Omental fat pad (tissue), 4 donors: ENCODE results near the gene GPR176. TPM values are rescaled to one million over a fixed set of nuclear protein-coding genes. Genes with fewer than 3 reads are reported as not detected.

Experiments used
- ATAC-seq: fragments of 150-250 bp; one replicate; pipeline ENCODE4 v1.9.1; 2016; ENCODE audit warnings: mild to moderate bottlenecking, moderate library complexity; ENCODE audit not compliant: low FRiP score
- DNase-seq: peaks from one replicate; pipeline ENCODE4 v3.0.0-alpha.2; 2019; ENCODE audit warnings: low spot score
- total RNA-seq, 4 donors: library from RNA; depleted of rRNA; stranded (reverse); fragments of >200 nt; gene quantifications; one replicate each; pipeline ENCODE4 v1.1.0, GENCODE V29; 2016
- TF ChIP-seq, protein P1 (sequence below), 3 donors: fragments of 450-650 bp; IDR thresholded peaks; one replicate each; pipeline ENCODE4 v1.5.1; 2016 to 2017; ENCODE audit warnings: antibody characterized with exemption in 3 of 3, mild to moderate bottlenecking in 3 of 3, moderate library complexity in 2 of 3

The GPR176 gene
- total RNA-seq, 4 donors from 2014 or later = 5.6 to 23.9 (median 11.7) TPM

DNA sequence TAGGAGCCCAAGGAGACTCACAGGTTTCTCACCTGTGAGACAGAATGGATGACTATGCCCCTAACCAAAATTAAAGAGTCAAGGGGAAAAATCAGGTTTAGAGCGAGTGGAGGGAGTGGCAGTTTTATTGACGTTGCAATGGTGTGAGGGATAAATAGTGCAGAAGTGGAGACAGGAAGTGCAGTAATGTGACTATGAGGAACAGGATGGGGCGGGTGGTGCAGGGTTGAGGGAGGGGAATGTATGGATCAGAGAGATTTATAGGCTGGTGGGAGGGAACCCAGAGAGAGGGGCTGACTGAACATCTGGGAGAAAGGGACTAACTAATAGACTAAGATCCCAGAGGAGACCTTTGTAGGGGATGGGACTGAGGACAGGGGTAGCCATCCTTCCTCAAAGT is 40.3 kb upstream of the GPR176 start:
- TF ChIP-seq, protein P1, sequence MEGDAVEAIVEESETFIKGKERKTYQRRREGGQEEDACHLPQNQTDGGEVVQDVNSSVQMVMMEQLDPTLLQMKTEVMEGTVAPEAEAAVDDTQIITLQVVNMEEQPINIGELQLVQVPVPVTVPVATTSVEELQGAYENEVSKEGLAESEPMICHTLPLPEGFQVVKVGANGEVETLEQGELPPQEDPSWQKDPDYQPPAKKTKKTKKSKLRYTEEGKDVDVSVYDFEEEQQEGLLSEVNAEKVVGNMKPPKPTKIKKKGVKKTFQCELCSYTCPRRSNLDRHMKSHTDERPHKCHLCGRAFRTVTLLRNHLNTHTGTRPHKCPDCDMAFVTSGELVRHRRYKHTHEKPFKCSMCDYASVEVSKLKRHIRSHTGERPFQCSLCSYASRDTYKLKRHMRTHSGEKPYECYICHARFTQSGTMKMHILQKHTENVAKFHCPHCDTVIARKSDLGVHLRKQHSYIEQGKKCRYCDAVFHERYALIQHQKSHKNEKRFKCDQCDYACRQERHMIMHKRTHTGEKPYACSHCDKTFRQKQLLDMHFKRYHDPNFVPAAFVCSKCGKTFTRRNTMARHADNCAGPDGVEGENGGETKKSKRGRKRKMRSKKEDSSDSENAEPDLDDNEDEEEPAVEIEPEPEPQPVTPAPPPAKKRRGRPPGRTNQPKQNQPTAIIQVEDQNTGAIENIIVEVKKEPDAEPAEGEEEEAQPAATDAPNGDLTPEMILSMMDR (IDR thresholded peaks at IDR 0.05) = no peak
- no peak for DNase-seq
- ATAC-seq = no peak

DNA sequence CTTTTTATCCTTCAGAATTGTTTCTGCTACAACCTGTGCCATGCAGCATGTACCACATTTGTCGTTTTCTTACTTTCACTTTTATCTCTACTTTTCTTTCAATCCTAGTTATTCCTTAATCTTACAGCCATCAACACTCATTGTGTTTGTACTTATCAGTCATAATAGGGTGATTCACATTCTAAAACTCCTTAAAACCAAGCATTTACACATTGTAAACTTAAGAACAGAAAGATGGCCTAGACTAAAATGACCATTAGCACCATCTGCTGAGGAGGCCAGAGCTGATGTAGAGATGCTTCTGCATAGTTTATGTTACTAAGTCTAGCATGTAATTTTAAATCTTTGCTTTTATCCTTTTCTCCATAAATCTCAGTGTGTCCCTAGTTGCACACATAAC is 39.3 kb upstream of the GPR176 start:
- DNase-seq = no peak
- ATAC-seq = no peak
- TF ChIP-seq, protein P1 (IDR thresholded peaks at IDR 0.05) = no peak

DNA sequence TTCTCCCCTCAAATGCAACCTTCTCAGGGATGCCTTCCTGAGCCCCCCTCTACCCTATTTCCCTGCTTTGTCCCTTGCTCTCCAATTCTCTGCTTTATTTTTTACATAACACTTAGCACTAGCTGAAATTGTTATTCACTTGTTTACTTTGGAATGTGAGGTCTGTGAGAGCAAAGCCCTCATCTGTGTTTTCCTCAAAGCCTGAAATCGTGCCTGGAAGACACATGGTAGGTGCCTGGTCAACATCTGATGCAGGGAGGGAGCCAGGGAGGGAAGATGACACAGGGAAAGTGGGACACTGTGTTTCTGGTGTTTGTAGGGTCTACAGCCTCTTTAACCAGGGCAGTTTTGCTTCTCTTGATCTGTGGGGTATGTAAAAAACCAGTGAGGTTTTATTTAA is 37.4 kb upstream of the GPR176 start:
- ATAC-seq (no peak), DNase-seq (no peak)
- TF ChIP-seq, protein P1 (IDR thresholded peaks at IDR 0.05) = no peak

DNA sequence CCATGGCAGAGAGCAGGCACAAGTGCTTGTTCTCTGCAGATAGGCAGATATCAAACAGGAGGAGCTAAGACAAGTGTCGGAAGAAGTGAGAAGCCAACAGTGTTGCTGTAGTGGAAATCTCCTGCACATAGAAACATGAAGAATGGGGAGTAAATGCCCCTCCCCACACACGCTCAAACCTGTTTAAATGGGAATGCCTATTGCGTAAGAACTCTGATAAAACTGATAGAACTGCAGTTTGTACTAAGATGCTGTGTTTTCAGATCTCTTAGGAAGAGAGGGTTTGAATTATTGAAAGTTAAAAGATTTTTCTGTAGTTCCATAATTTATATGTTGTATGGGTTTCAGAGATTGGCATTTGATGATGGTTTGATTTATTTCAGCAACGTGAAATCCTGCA is 33.5 kb upstream of the GPR176 start:
- no peak for ATAC-seq
- TF ChIP-seq, protein P1 (IDR thresholded peaks at IDR 0.05) = no peak
- no peak for DNase-seq

DNA sequence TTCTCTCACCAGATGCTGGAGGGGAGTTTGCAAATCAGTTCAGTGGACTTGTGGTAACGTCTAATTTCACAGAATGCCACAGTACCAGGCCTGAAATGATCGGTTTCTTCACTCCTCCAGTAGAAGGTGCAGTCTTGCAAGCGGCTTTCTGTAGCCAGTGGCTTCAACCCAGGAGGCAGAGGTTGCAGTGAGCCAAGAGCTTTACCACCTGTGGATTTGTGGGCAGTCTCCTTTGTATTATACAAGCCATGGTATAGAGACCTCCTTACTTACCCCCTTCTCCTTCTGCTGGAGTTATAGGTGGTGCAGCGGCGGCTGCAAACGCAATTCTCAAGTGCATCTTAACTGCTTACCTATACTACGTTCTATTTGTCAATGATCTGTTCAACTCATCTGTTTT is 31.5 kb upstream of the GPR176 start:
- ATAC-seq (no peak), DNase-seq (no peak)
- TF ChIP-seq, protein P1 (IDR thresholded peaks at IDR 0.05) = no peak

DNA sequence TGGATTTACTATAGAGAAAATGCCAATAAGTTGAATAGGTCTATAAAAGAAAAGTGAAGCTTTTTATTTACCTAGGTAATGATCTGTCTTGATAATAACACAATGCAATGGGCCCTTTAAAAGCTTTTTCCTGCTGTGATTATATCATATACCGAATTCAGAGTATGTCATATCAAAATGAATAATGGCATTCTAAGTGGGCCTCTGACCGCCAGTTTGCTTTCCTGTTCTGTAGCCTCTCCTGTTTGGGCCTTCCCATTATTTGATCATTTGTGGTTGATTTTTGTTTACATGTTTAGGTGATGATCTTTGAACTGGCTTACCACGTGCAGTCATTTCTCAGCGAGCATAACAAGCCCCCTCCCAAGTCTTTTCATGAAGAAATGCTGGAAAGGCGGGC is 28.8 kb upstream of the GPR176 start:
- TF ChIP-seq, protein P1 (IDR thresholded peaks at IDR 0.05) = no peak
- no peak for ATAC-seq
- DNase-seq = no peak

DNA sequence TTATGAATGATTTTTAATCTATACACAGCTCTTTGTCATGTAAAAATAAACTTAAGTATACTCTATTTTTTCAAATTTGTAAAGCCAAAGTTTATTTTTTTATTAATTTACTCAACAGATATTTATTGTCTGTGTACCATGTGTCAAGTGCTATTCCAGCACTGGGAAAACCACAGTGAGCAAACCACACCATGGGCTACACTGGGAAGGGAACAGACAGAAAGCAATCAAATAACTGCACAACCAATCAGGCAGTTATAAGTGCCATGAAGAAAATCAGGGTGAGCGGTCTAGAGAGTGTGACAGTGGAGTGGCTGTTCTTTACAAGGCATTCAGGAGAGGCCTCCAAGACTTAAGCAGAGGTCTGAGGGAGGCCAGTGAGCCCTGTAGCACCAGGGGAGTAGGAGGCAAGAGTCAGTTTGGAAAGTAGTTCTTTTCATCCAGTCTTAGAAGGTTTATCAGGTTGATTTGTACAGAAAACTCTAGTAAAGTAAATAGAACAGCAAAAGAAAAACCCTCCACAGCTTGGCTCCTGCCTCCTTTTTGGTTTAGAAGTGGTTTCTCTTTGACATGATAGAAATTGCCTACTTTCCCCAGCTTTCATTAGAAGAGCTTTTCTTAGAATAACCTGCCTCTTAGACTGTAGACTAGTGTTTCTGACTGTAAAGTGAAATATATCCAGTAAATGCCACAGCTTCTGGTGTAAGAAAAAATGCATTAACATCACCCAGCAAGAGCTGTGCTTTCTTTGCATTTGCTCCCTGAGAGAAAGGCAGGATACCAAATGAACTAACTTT is 27.5 kb upstream of the GPR176 start:
- ATAC-seq (no peak), DNase-seq (no peak)
- TF ChIP-seq, protein P1 (IDR thresholded peaks at IDR 0.05) = no peak
